Keratinocyte (primary cell): ENCODE measurements around the gene CHAF1B. TPM values are rescaled to one million over a fixed set of nuclear protein-coding genes. Genes with fewer than 3 reads are reported as not detected.

Experiments used
- DNase-seq: peaks from one replicate; pipeline ENCODE4 v3.0.0-alpha.2; 2011; ENCODE audit warnings: low read depth, missing footprints, low spot score
- FAIRE-seq: peaks from 2 replicates; lab custom pipeline; 2011; peaks lifted over from hg19 to GRCh38; lab: Jason Lieb, UNC
- H2AFZ ChIP-seq: 2 replicates; pipeline ENCODE4 v1.6.0; 2012; ENCODE audit warnings: low read length, control low read depth, inconsistent platforms; ENCODE audit not compliant: control insufficient read depth
- H3K27ac ChIP-seq: 2 replicates; pipeline ENCODE4 v1.5.1; 2011; ENCODE audit warnings: low read length; ENCODE audit not compliant: control insufficient read depth, insufficient read depth
- H3K27me3 ChIP-seq: 3 replicates; pipeline ENCODE4 v1.6.0; 2011; ENCODE audit warnings: low read length; ENCODE audit not compliant: control insufficient read depth, insufficient read depth; ENCODE audit errors: extremely low read depth
- H3K36me3 ChIP-seq, 2 experiments: 2 replicates in 1 of 2; 3 replicates in 1 of 2; pipeline ENCODE4 v1.5.1; 2011; ENCODE audit warnings: low read length in 2 of 2, mild to moderate bottlenecking in 1 of 2; ENCODE audit not compliant: control insufficient read depth in 2 of 2, insufficient read depth in 2 of 2; ENCODE audit errors: extremely low read depth in 1 of 2
- H3K4me1 ChIP-seq: 3 replicates; pipeline ENCODE4 v1.5.1; 2011; ENCODE audit warnings: low read length; ENCODE audit not compliant: control insufficient read depth, insufficient read depth; ENCODE audit errors: extremely low read depth
- H3K4me2 ChIP-seq: 3 replicates; pipeline ENCODE4 v1.6.0; 2011; ENCODE audit warnings: low read depth, low read length; ENCODE audit not compliant: control insufficient read depth, insufficient read depth; ENCODE audit errors: extremely low read depth
- H3K4me3 ChIP-seq, 3 experiments: fragments of 200-600 bp in 1 of 3; sonication (generic) in 1 of 3; 2 replicates in 2 of 3; 3 replicates in 1 of 3; pipeline ENCODE4 v1.5.1; 2011 to 2016; ENCODE audit warnings: low read length in 3 of 3, mild to moderate bottlenecking in 3 of 3, control low read depth in 2 of 3, inconsistent platforms in 1 of 3, low read depth in 1 of 3, mixed read lengths in 1 of 3, mixed run types in 1 of 3, moderate library complexity in 1 of 3; ENCODE audit not compliant: control insufficient read depth in 2 of 3, insufficient read depth in 2 of 3; ENCODE audit errors: extremely low read depth in 1 of 3
- H3K79me2 ChIP-seq: 2 replicates; pipeline ENCODE4 v1.6.0; 2012; ENCODE audit warnings: low read length; ENCODE audit not compliant: control insufficient read depth, insufficient read depth
- H3K9ac ChIP-seq: 3 replicates; pipeline ENCODE4 v1.6.0; 2011; ENCODE audit warnings: low read length; ENCODE audit not compliant: control insufficient read depth, insufficient read depth; ENCODE audit errors: extremely low read depth
- H3K9me1 ChIP-seq: 3 replicates; pipeline ENCODE4 v1.6.0; 2011; ENCODE audit warnings: low read length; ENCODE audit not compliant: control insufficient read depth, insufficient read depth; ENCODE audit errors: extremely low read depth
- H3K9me3 ChIP-seq: 2 replicates; pipeline ENCODE4 v1.5.1; 2012; ENCODE audit warnings: low read depth, low read length; ENCODE audit not compliant: control insufficient read depth
- H4K20me1 ChIP-seq: 3 replicates; pipeline ENCODE4 v1.6.0; 2011; ENCODE audit warnings: low read length; ENCODE audit not compliant: control insufficient read depth, insufficient read depth; ENCODE audit errors: extremely low read depth
- EZH2 ChIP-seq: IDR thresholded peaks from one replicate; pipeline ENCODE4 v1.6.1; 2012; ENCODE audit warnings: inconsistent platforms, mild to moderate bottlenecking, low read length, moderate library complexity
- dilution Hi-C: fragments of 300-500 bp; cut with MboI; formaldehyde crosslinking; loops from one replicate; pipeline ENCODE4 v1.7.0; 2020; ENCODE audit warnings: low sequenced_read_pairs; ENCODE audit not compliant: extremely low pct_ligation_motif_present
- polyA plus RNA-seq, 5 experiments: library from polyadenylated mRNA; depleted of rRNA in 3 of 5; stranded (reverse) in 3 of 5; stranded (forward) in 1 of 5; unstranded in 1 of 5; fragments of >200 nt; gene quantifications; 1 replicate in 1 of 5; 2 replicates in 3 of 5; 3 replicates in 1 of 5; pipeline versions ENCODE4 v1.2.1 to v1.2.3, GENCODE V29; 2011 to 2012; ENCODE audit warnings: missing spikeins in 2 of 5, low read depth in 1 of 5, low replicate concordance in 1 of 5
- TF ChIP-seq, protein P1 (sequence below), 3 experiments: IDR thresholded peaks in 1 of 3; conservative IDR thresholded peaks in 1 of 3; optimal IDR thresholded peaks in 1 of 3; 2 replicates in 2 of 3; 3 replicates in 1 of 3; pipeline versions ENCODE3 to v1.5.1; 2011; ENCODE audit warnings: low read length in 3 of 3, mild to moderate bottlenecking in 3 of 3, moderate library complexity in 2 of 3, control low read depth in 1 of 3, inconsistent platforms in 1 of 3; ENCODE audit not compliant: insufficient read depth in 2 of 3; ENCODE audit errors: extremely low read depth in 1 of 3

CHAF1B gene
- polyA plus RNA-seq, 1 donor (not counting 4 experiments of a cell fraction or from before 2014, with no cell fraction given): 6.8 TPM

GRCh38 chr21:36395353-36396111 is 10.3 kb downstream of the CHAF1B start:
- Histone ChIP-seq H3K4me2 (no peak overlapping the region), H3K9ac (no peak overlapping the region), H2AFZ (no peak overlapping the region), H3K36me3 (peaks cover 0 to 10% of the 10 kb centered on the region in 2 experiments), H3K9me1 (no peaks in the 10 kb centered on the region), H3K27me3 (no peaks in the 10 kb centered on the region), H3K79me2 (no peaks in the 10 kb centered on the region), H4K20me1 (no peaks in the 10 kb centered on the region), H3K4me1 (no peaks in the 10 kb centered on the region), H3K27ac (no peak overlapping the region), H3K4me3 (no peak overlapping the region), H3K9me3 (no peaks in the 10 kb centered on the region)
- TF ChIP-seq, protein P1, sequence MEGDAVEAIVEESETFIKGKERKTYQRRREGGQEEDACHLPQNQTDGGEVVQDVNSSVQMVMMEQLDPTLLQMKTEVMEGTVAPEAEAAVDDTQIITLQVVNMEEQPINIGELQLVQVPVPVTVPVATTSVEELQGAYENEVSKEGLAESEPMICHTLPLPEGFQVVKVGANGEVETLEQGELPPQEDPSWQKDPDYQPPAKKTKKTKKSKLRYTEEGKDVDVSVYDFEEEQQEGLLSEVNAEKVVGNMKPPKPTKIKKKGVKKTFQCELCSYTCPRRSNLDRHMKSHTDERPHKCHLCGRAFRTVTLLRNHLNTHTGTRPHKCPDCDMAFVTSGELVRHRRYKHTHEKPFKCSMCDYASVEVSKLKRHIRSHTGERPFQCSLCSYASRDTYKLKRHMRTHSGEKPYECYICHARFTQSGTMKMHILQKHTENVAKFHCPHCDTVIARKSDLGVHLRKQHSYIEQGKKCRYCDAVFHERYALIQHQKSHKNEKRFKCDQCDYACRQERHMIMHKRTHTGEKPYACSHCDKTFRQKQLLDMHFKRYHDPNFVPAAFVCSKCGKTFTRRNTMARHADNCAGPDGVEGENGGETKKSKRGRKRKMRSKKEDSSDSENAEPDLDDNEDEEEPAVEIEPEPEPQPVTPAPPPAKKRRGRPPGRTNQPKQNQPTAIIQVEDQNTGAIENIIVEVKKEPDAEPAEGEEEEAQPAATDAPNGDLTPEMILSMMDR (optimal IDR thresholded peaks at IDR 0.05 in 1 of 3, IDR thresholded peaks at IDR 0.05 in 1 of 3, conservative IDR thresholded peaks at IDR 0.05 in 1 of 3; ENCODE audit: extremely low read depth in 1 of 3, insufficient read depth in 2 of 3, low read length in 3 of 3): no peak
- TF ChIP-seq EZH2: no peak
- no peak for DNase-seq
- dilution Hi-C loops: no loop called here
- FAIRE-seq: no peak

DNA sequence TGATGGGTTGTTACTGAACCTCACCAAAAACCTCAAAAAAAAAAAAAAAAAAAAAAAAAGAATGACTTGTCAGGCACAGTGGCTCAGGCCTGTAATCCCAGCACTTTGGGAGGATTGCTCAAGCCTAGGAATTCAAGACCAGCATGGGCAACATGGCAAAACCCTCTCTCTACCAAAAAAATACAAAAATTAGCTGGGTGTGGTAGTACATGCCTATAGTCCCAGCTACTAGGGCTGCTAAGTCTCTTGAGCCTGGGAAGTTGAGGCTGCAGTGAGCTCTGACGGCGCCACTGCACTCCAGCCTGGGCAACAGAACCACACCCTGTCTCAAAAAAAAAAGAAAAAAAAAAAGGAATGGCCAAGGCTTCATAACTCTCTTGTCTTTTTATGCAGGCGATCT is 11.1 kb downstream of the CHAF1B start:
- Histone ChIP-seq H3K9ac (no peak overlapping the region), H3K36me3 (peaks cover 0 to 10% of the 10 kb centered on the region in 2 experiments), H3K27ac (no peak overlapping the region), H2AFZ (no peak overlapping the region), H3K4me1 (no peaks in the 10 kb centered on the region), H3K9me1 (no peaks in the 10 kb centered on the region), H4K20me1 (no peaks in the 10 kb centered on the region), H3K79me2 (no peaks in the 10 kb centered on the region), H3K4me3 (no peak overlapping the region), H3K4me2 (no peak overlapping the region), H3K9me3 (no peaks in the 10 kb centered on the region), H3K27me3 (no peaks in the 10 kb centered on the region)
- dilution Hi-C loops: no loop called here
- no peak for DNase-seq
- no peak for TF ChIP-seq EZH2
- TF ChIP-seq, protein P1 (optimal IDR thresholded peaks at IDR 0.05 in 1 of 3, IDR thresholded peaks at IDR 0.05 in 1 of 3, conservative IDR thresholded peaks at IDR 0.05 in 1 of 3; ENCODE audit: extremely low read depth in 1 of 3, insufficient read depth in 2 of 3, low read length in 3 of 3): no peak
- no peak for FAIRE-seq
